ENCODE data around the gene LYRM4.

Gene LYRM4

GRCh38 chr6:5093231-5094015, 167.3 kb downstream of the LYRM4 start:
- DNase-seq (ENCODE audit: low spot score) = no peak

GRCh38 chr6:5091210-5092069, 169.3 kb downstream of the LYRM4 start:
- DNase-seq (ENCODE audit: low spot score) = no peak

GRCh38 chr6:5090603-5091002, 170.1 kb downstream of the LYRM4 start:
- DNase-seq (ENCODE audit: low spot score) = no peak

GRCh38 chr6:5089481-5090438, 171.0 kb downstream of the LYRM4 start:
- DNase-seq (ENCODE audit: low spot score) = no peak

GRCh38 chr6:5088780-5089179, 172.0 kb downstream of the LYRM4 start:
- DNase-seq (ENCODE audit: low spot score) = no peak

GRCh38 chr6:5087389-5087788, 173.4 kb downstream of the LYRM4 start:
- peak; percentile 2 for DNase-seq (ENCODE audit: low spot score)

GRCh38 chr6:5086294-5086890, 174.4 kb downstream of the LYRM4 start:
- no peak for DNase-seq (ENCODE audit: low spot score)

- DNase-seq (ENCODE audit: low spot score) = no peak
Observed at GRCh38 chr6:5085648-5086293, 175.0 kb downstream of the LYRM4 start.

- no peak for DNase-seq (ENCODE audit: low spot score)
Observed at GRCh38 chr6:5084781-5085647, 175.7 kb downstream of the LYRM4 start, which contains the start of gene PPP1R3G. Gene PPP1R3G (plus strand): TSS chr6:5085341. CDS start chr6:5085486, 145 bp downstream.

GRCh38 chr6:5084360-5084780, 176.4 kb downstream of the LYRM4 start:
- no peak for DNase-seq (ENCODE audit: low spot score)

GRCh38 chr6:5083813-5084359, 176.9 kb downstream of the LYRM4 start:
- no peak for DNase-seq (ENCODE audit: low spot score)

- DNase-seq (ENCODE audit: low spot score) = no peak
Observed at GRCh38 chr6:5083307-5083583, 177.5 kb downstream of the LYRM4 start.

GRCh38 chr6:5082487-5083306, 178.1 kb downstream of the LYRM4 start:
- no peak for DNase-seq (ENCODE audit: low spot score)

GRCh38 chr6:5081955-5082354, 178.8 kb downstream of the LYRM4 start:
- no peak for DNase-seq (ENCODE audit: low spot score)

GRCh38 chr6:5081182-5081581, 179.6 kb downstream of the LYRM4 start:
- DNase-seq (ENCODE audit: low spot score) = no peak

GRCh38 chr6:5080574-5080973, 180.2 kb downstream of the LYRM4 start:
- no peak for DNase-seq (ENCODE audit: low spot score)

GRCh38 chr6:5079692-5080091, 181.1 kb downstream of the LYRM4 start:
- no peak for DNase-seq (ENCODE audit: low spot score)

- DNase-seq (ENCODE audit: low spot score) = no peak
Observed at GRCh38 chr6:5078121-5078669, 182.6 kb downstream of the LYRM4 start.

GRCh38 chr6:5076931-5077330, 183.8 kb downstream of the LYRM4 start:
- no peak for DNase-seq (ENCODE audit: low spot score)
